CD14-positive monocyte (primary cell): ENCODE results near the gene RBM12. TPM values are rescaled to one million over a fixed set of nuclear protein-coding genes. Genes with fewer than 3 reads are reported as not detected.

ENCODE experiments used
- DNase-seq, 3 donors: peaks; one replicate each; pipeline ENCODE4 v3.0.0-alpha.2; 2011 to 2022
- H2AFZ ChIP-seq: 2 replicates; pipeline ENCODE4 v1.6.0; 2012; ENCODE audit warnings: mild to moderate bottlenecking, low read depth, low read length, inconsistent platforms; ENCODE audit not compliant: insufficient read depth, poor library complexity, severe bottlenecking
- H3K27ac ChIP-seq, 2 donors: 1 replicate in 1 of 2; 2 replicates in 1 of 2; pipeline ENCODE4 v1.5.1; 2012 to 2013; ENCODE audit warnings: low read length in 2 of 2, control low read depth in 1 of 2, inconsistent platforms in 1 of 2, low read depth in 1 of 2, mild to moderate bottlenecking in 1 of 2
- H3K27me3 ChIP-seq, 2 donors: one replicate each; pipeline versions ENCODE4 v1.6.0 to v1.6.1; 2011 to 2013; ENCODE audit warnings: low read length in 2 of 2; ENCODE audit not compliant: control insufficient read depth in 2 of 2, insufficient read depth in 2 of 2
- H3K36me3 ChIP-seq, 2 donors: replicated peaks in 1 of 2; 1 replicate in 1 of 2; 2 replicates in 1 of 2; pipeline versions ENCODE4 v1.5.1 to v1.6.1; 2012 to 2013; ENCODE audit warnings: low read length in 2 of 2, control low read depth in 1 of 2, inconsistent platforms in 1 of 2, mild to moderate bottlenecking in 1 of 2; ENCODE audit not compliant: insufficient read depth in 2 of 2, control insufficient read depth in 1 of 2
- H3K4me1 ChIP-seq, 2 donors: 1 replicate in 1 of 2; 2 replicates in 1 of 2; pipeline versions ENCODE4 v1.5.1 to v1.6.1; 2012 to 2013; ENCODE audit warnings: low read length in 2 of 2, control low read depth in 1 of 2, inconsistent platforms in 1 of 2, mild to moderate bottlenecking in 1 of 2, moderate library complexity in 1 of 2; ENCODE audit not compliant: insufficient read depth in 2 of 2, control insufficient read depth in 1 of 2
- H3K4me2 ChIP-seq: replicated peaks from 2 replicates; pipeline ENCODE3; 2012; ENCODE audit warnings: low read length, moderate library complexity, mild to moderate bottlenecking; ENCODE audit not compliant: poor library complexity, severe bottlenecking; ENCODE audit errors: extremely low read depth
- H3K4me3 ChIP-seq, 3 experiments: fragments of 200-600 bp in 1 of 3; sonication (generic) in 1 of 3; replicated peaks in 1 of 3; 1 replicate in 2 of 3; 2 replicates in 1 of 3; pipeline ENCODE4 v1.5.1; 2011 to 2013; ENCODE audit warnings: low read length in 3 of 3, mild to moderate bottlenecking in 3 of 3, control low read depth in 2 of 3, low read depth in 2 of 3, inconsistent platforms in 1 of 3, moderate library complexity in 1 of 3
- H3K79me2 ChIP-seq: 2 replicates; pipeline ENCODE4 v1.6.0; 2012; ENCODE audit warnings: mild to moderate bottlenecking, control low read depth, inconsistent platforms, low read length, moderate library complexity; ENCODE audit not compliant: insufficient read depth
- H3K9ac ChIP-seq: 2 replicates; pipeline ENCODE4 v1.6.0; 2017; ENCODE audit warnings: low read length, mild to moderate bottlenecking; ENCODE audit not compliant: insufficient read depth, poor library complexity, severe bottlenecking
- H3K9me3 ChIP-seq, 2 donors: replicated peaks in 1 of 2; 1 replicate in 1 of 2; 2 replicates in 1 of 2; pipeline versions ENCODE4 v1.5.1 to v1.6.1; 2012 to 2013; ENCODE audit warnings: low read length in 2 of 2, control low read depth in 1 of 2; ENCODE audit not compliant: control insufficient read depth in 1 of 2, insufficient read depth in 1 of 2
- H4K20me1 ChIP-seq: 2 replicates; pipeline ENCODE4 v1.6.0; 2012; ENCODE audit warnings: mild to moderate bottlenecking, low read length, control low read depth, moderate library complexity; ENCODE audit not compliant: insufficient read depth
- H3K27ac Mint-ChIP-seq, 7 donors: one replicate each; pipeline ENCODE4 v1.8.0; 2020; ENCODE audit warnings: mild to moderate bottlenecking in 7 of 7, mixed read lengths in 7 of 7, moderate library complexity in 6 of 7, inconsistent platforms in 2 of 7
- H3K27me3 Mint-ChIP-seq, 3 donors: one replicate each; pipeline ENCODE4 v1.8.0; 2021 to 2022; ENCODE audit warnings: low read depth in 3 of 3, mild to moderate bottlenecking in 3 of 3, mixed read lengths in 3 of 3, moderate library complexity in 3 of 3, inconsistent platforms in 1 of 3
- H3K36me3 Mint-ChIP-seq, 2 donors: one replicate each; pipeline ENCODE4 v1.8.0; 2020; ENCODE audit warnings: mixed read lengths in 2 of 2, inconsistent platforms in 1 of 2, mild to moderate bottlenecking in 1 of 2
- H3K4me1 Mint-ChIP-seq: one replicate; pipeline ENCODE4 v1.8.0; 2020; ENCODE audit warnings: mild to moderate bottlenecking, mixed read lengths
- H3K4me3 Mint-ChIP-seq, 2 donors: one replicate each; pipeline ENCODE4 v1.8.0; 2020; ENCODE audit warnings: mild to moderate bottlenecking in 2 of 2, mixed read lengths in 2 of 2, moderate library complexity in 1 of 2
- H3K9me3 Mint-ChIP-seq, 7 donors: one replicate each; pipeline ENCODE4 v1.8.0; 2020 to 2022; ENCODE audit warnings: mixed read lengths in 7 of 7, mild to moderate bottlenecking in 6 of 7, moderate library complexity in 6 of 7, inconsistent platforms in 2 of 7
- CTCF ChIP-seq: fragments of 200-600 bp; IDR thresholded peaks from one replicate; pipeline ENCODE4 v1.8.0; 2022; ENCODE audit warnings: antibody characterized with exemption, mild to moderate bottlenecking
- WGBS: methylation state at CpG from one replicate; pipeline ENCODE4 v1.1.5; 2013; ENCODE audit warnings: missing lambda C conversion rate; ENCODE audit not compliant: insufficient coverage; 5-methylcytosine and 5-hydroxymethylcytosine counted together
- intact Hi-C, 2 donors: fragments of 100-400 bp; cut with micrococcal nuclease; formaldehyde crosslinking; loops; one replicate each; pipeline versions ENCODE4 v1.15.0 to v1.15.1; 2023
- polyA plus RNA-seq, 3 donors: library from polyadenylated mRNA; depleted of rRNA in 1 of 3; unstranded in 2 of 3; stranded (reverse) in 1 of 3; fragments of 300-500 nt in 2 of 3; fragments of >200 nt in 1 of 3; fragmentation: Illumina TruSeq in 2 of 3; gene quantifications; 1 replicate in 2 of 3; 2 replicates in 1 of 3; pipeline ENCODE4 v1.2.3, GENCODE V29; 2012 to 2021

RBM12 gene
- polyA plus RNA-seq, 3 donors = 21.5 to 32.8 (median 30.4) TPM

GRCh38 chr20:35616465-35617396 is 48.0 kb downstream of the RBM12 start:
- peak overlapping the region; percentile 56 for H3K9ac ChIP-seq
- Mint-ChIP-seq H3K27ac (peak overlapping the region; percentile 91 to 98 (median 95)), H3K27me3 (peaks cover 39 to 48% (median 41%) of the 10 kb centered on the region in 3 donors), H3K9me3 (peaks cover 0 to 10% (median 4%) of the 10 kb centered on the region in 7 donors), H3K4me1 (peaks cover 42% of the 10 kb centered on the region), H3K36me3 (peaks cover 3 to 8% of the 10 kb centered on the region in 2 donors), H3K4me3 (peak overlapping the region; percentile 96 to 97)
- DNase-seq = peak; percentile 55 to 66 (median 61)
- H3K27me3 ChIP-seq = peaks cover 16 to 32% of the 10 kb centered on the region in 2 donors
- WGBS = 3% methylated on average over 54 of the region's 57 CpGs
- peak overlapping the region; percentile 68 to 84 for H3K27ac ChIP-seq
- no peaks in the 10 kb centered on the region for H4K20me1 ChIP-seq
- peaks cover 0 to 5% of the 10 kb centered on the region in 2 donors for H3K9me3 ChIP-seq
- H3K4me2 ChIP-seq = peak overlapping the region; percentile 86
- intact Hi-C loops = loop anchor here (2.0 to 10.0 kb wide), 8 partner anchors 46 to 1624 kb away; partner anchors contain the start of genes ACSS2 (in 1 of the 2), CEP250 (in 1 of the 2), CPNE1 (in 1 of the 2) and ERGIC3 (in 1 of the 2)
- H3K4me3 ChIP-seq = peak overlapping the region; percentile 31 to 79 (median 52)
- TF ChIP-seq CTCF = no peak
- H3K36me3 ChIP-seq = peaks cover 0 to 6% of the 10 kb centered on the region in 2 donors
- peak overlapping the region; percentile 75 for H2AFZ ChIP-seq
- H3K4me1 ChIP-seq = peaks cover 36 to 47% of the 10 kb centered on the region in 2 donors
- H3K79me2 ChIP-seq = no peaks in the 10 kb centered on the region
